H9 (cell line): ENCODE results near the gene FICD. TPM values are rescaled to one million over a fixed set of nuclear protein-coding genes. Genes with fewer than 3 reads are reported as not detected.

Source experiments
- DNase-seq: peaks from one replicate; pipeline ENCODE4 v3.0.0-alpha.2; 2017
- H2AFZ ChIP-seq: one replicate; pipeline ENCODE4 v1.6.1; 2013; ENCODE audit warnings: mild to moderate bottlenecking, low read length, control low read depth, moderate library complexity
- H2AK5ac ChIP-seq: 2 replicates; pipeline ENCODE4 v1.6.1; 2013; ENCODE audit warnings: low read length, control low read depth, mixed read lengths; ENCODE audit not compliant: insufficient read length
- H2BK120ac ChIP-seq: one replicate; pipeline ENCODE4 v1.6.1; 2013; ENCODE audit warnings: low read depth, mild to moderate bottlenecking, low read length, control low read depth, inconsistent platforms; ENCODE audit not compliant: poor library complexity, severe bottlenecking
- H2BK12ac ChIP-seq: 2 replicates; pipeline ENCODE4 v1.6.1; 2013; ENCODE audit warnings: low read length, control low read depth, mixed read lengths, low read depth; ENCODE audit not compliant: insufficient read length
- H2BK15ac ChIP-seq: 2 replicates; pipeline ENCODE4 v1.6.1; 2013; ENCODE audit warnings: low read depth, low read length, control low read depth
- H2BK20ac ChIP-seq: one replicate; pipeline ENCODE4 v1.6.1; 2013; ENCODE audit warnings: low read depth, mild to moderate bottlenecking, low read length, control low read depth, inconsistent platforms; ENCODE audit not compliant: poor library complexity, severe bottlenecking
- H2BK5ac ChIP-seq: 2 replicates; pipeline ENCODE4 v1.6.1; 2013; ENCODE audit warnings: low read length, control low read depth, mixed read lengths; ENCODE audit not compliant: insufficient read length
- H3K14ac ChIP-seq: 2 replicates; pipeline ENCODE4 v1.6.1; 2013; ENCODE audit warnings: low read length, control low read depth; ENCODE audit not compliant: insufficient read depth
- H3K18ac ChIP-seq: 2 replicates; pipeline ENCODE4 v1.6.1; 2013; ENCODE audit warnings: low read depth, mild to moderate bottlenecking, mixed read lengths, low read length, control low read depth; ENCODE audit not compliant: insufficient read length
- H3K23ac ChIP-seq: 2 replicates; pipeline ENCODE4 v1.6.1; 2013; ENCODE audit warnings: low read length, control low read depth, mixed read lengths, low read depth; ENCODE audit not compliant: insufficient read length
- H3K23me2 ChIP-seq: 2 replicates; pipeline ENCODE4 v1.6.1; 2013; ENCODE audit warnings: low read depth, mild to moderate bottlenecking, mixed read lengths, low read length, control low read depth; ENCODE audit not compliant: insufficient read length, poor library complexity, severe bottlenecking
- H3K27ac ChIP-seq: 2 replicates; pipeline ENCODE4 v1.5.1; 2013; ENCODE audit warnings: low read length, control low read depth, mixed read lengths, low read depth; ENCODE audit not compliant: insufficient read length
- H3K27me3 ChIP-seq: 2 replicates; pipeline ENCODE4 v1.6.1; 2013; ENCODE audit warnings: low read length, control low read depth, inconsistent platforms; ENCODE audit not compliant: insufficient read depth
- H3K4ac ChIP-seq: 2 replicates; pipeline ENCODE4 v1.6.1; 2013; ENCODE audit warnings: low read depth, mild to moderate bottlenecking, control low read depth, inconsistent platforms, low read length, moderate library complexity
- H3K4me1 ChIP-seq: 2 replicates; pipeline ENCODE4 v1.6.1; 2013; ENCODE audit warnings: low read length, control low read depth, inconsistent platforms; ENCODE audit not compliant: insufficient read depth
- H3K4me2 ChIP-seq: 2 replicates; pipeline ENCODE4 v1.6.1; 2013; ENCODE audit warnings: low read length, control low read depth, mixed read lengths; ENCODE audit not compliant: insufficient read length, insufficient read depth
- H3K56ac ChIP-seq: 2 replicates; pipeline ENCODE4 v1.6.1; 2013; ENCODE audit warnings: low read depth, mild to moderate bottlenecking, mixed read lengths, low read length, control low read depth; ENCODE audit not compliant: insufficient read length
- H3K79me1 ChIP-seq: 2 replicates; pipeline ENCODE4 v1.6.1; 2013; ENCODE audit warnings: low read depth, mild to moderate bottlenecking, moderate library complexity, low read length, control low read depth, inconsistent platforms; ENCODE audit not compliant: insufficient read depth, poor library complexity, severe bottlenecking
- H3K79me2 ChIP-seq: 2 replicates; pipeline ENCODE4 v1.6.1; 2013; ENCODE audit warnings: low read length, control low read depth, inconsistent platforms; ENCODE audit not compliant: insufficient read depth
- H3K9ac ChIP-seq: 2 replicates; pipeline ENCODE4 v1.6.1; 2013; ENCODE audit warnings: low read length, control low read depth, mixed read lengths; ENCODE audit not compliant: insufficient read length; ENCODE audit errors: extremely low read depth
- H3K9me3 ChIP-seq: one replicate; pipeline ENCODE4 v1.6.1; 2013; ENCODE audit warnings: low read depth, low read length, inconsistent platforms; ENCODE audit not compliant: control insufficient read depth
- H3T11ph ChIP-seq: one replicate; pipeline ENCODE4 v1.6.1; 2013; ENCODE audit warnings: mild to moderate bottlenecking, low read length, control low read depth, inconsistent platforms
- H4K20me1 ChIP-seq: one replicate; pipeline ENCODE4 v1.6.1; 2013; ENCODE audit not compliant: control insufficient read depth, insufficient read length, insufficient read depth
- H4K5ac ChIP-seq: 2 replicates; pipeline ENCODE4 v1.6.1; 2013; ENCODE audit warnings: low read depth, mild to moderate bottlenecking, mixed read lengths, low read length, control low read depth; ENCODE audit not compliant: insufficient read length
- H4K8ac ChIP-seq: replicated peaks from 2 replicates; pipeline ENCODE4 v1.6.1; 2013; ENCODE audit warnings: low read length, control low read depth, mixed read lengths, low read depth; ENCODE audit not compliant: insufficient read length
- H4K91ac ChIP-seq: 2 replicates; pipeline ENCODE4 v1.6.1; 2013; ENCODE audit warnings: low read depth, mild to moderate bottlenecking, moderate library complexity, mixed read lengths, low read length, control low read depth; ENCODE audit not compliant: insufficient read length
- H3K27ac Mint-ChIP-seq, 3 experiments: 2 replicates in 2 of 3; 3 replicates in 1 of 3; pipeline ENCODE4 v1.8.0; 2020 to 2021; ENCODE audit warnings: mixed read lengths in 3 of 3, mild to moderate bottlenecking in 1 of 3, moderate library complexity in 1 of 3
- H3K27me3 Mint-ChIP-seq: 2 replicates; pipeline ENCODE4 v1.8.0; 2021; ENCODE audit warnings: low read depth, mild to moderate bottlenecking, moderate library complexity, mixed read lengths
- H3K36me3 Mint-ChIP-seq, 3 experiments: 2 replicates in 2 of 3; 3 replicates in 1 of 3; pipeline ENCODE4 v1.8.0; 2020 to 2021; ENCODE audit warnings: low read depth in 3 of 3, mixed read lengths in 3 of 3; ENCODE audit not compliant: insufficient read depth in 1 of 3
- H3K4me1 Mint-ChIP-seq, 2 experiments: 2 replicates each; pipeline ENCODE4 v1.8.0; 2020; ENCODE audit warnings: mixed read lengths in 2 of 2
- H3K4me3 Mint-ChIP-seq, 2 experiments: 2 replicates in 1 of 2; 3 replicates in 1 of 2; pipeline ENCODE4 v1.8.0; 2020 to 2021; ENCODE audit warnings: mild to moderate bottlenecking in 2 of 2, mixed read lengths in 2 of 2, moderate library complexity in 1 of 2
- H3K9me3 Mint-ChIP-seq, 2 experiments: 2 replicates in 1 of 2; 3 replicates in 1 of 2; pipeline ENCODE4 v1.8.0; 2020; ENCODE audit warnings: mild to moderate bottlenecking in 2 of 2, mixed read lengths in 2 of 2, moderate library complexity in 1 of 2
- WGBS: extraction: QIAGEN DNeasy Blood & Tissue Kit; methylation state at CpG from one replicate; pipeline ENCODE4 v1.1.7; 2013; ENCODE audit warnings: missing lambda C conversion rate, low lambda C conversion rate, mixed read lengths; ENCODE audit not compliant: insufficient read length; ENCODE audit errors: extremely low coverage; 5-methylcytosine and 5-hydroxymethylcytosine counted together
- total RNA-seq: library from RNA; stranded (reverse); gene quantifications from 2 replicates; pipeline ENCODE4 v1.2.1, GENCODE V29; 2021
- TF ChIP-seq, protein P1 (sequence below): fragments of 200-600 bp; sonication (generic); conservative IDR thresholded peaks from 3 replicates; pipeline ENCODE4 v1.8.0; 2021; ENCODE audit warnings: antibody characterized with exemption, mild to moderate bottlenecking

Gene FICD
- total RNA-seq, 1 experiment from 2014 or later, result 5.1 TPM

DNA sequence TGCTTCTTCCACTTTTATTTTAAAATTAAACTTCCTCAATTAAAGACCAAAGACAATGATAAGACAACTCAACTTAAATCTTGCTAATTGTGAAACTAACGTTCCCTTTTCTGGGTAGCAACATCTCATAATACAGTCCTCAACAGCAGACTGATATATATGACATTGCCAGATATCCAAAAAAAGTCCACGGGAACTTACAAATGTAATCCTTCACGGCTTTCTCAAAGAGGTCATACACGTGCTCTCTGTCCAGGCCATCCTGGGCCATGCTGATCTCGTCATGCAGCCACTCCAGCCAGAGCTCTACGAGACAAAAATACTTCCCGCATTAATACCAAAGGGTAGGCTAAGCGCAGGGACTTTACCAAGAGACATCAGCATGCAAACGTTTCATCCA lies 32.6 kb downstream of the FICD start:
- Histone ChIP-seq H2BK120ac (no peak overlapping the region), H2BK20ac (no peak overlapping the region), H2BK5ac (no peak overlapping the region), H3K27ac (no peak overlapping the region), H3K27me3 (no peaks in the 10 kb centered on the region), H3K23me2 (no peaks in the 10 kb centered on the region), H3K9me3 (no peaks in the 10 kb centered on the region), H2BK15ac (no peak overlapping the region), H2BK12ac (no peak overlapping the region), H3K56ac (no peak overlapping the region), H3K23ac (no peak overlapping the region), H4K20me1 (no peaks in the 10 kb centered on the region), H4K5ac (no peak overlapping the region), H3K14ac (no peak overlapping the region), H2AFZ (no peak overlapping the region), H3K9ac (no peak overlapping the region), H2AK5ac (no peak overlapping the region), H4K8ac (no peak overlapping the region), H3T11ph (no peak overlapping the region), H3K4me2 (no peak overlapping the region), H3K79me1 (no peaks in the 10 kb centered on the region), H3K4me1 (no peaks in the 10 kb centered on the region), H3K79me2 (peaks cover 10% of the 10 kb centered on the region; the same call in 1 of the 2 replicates), H4K91ac (no peak overlapping the region), H3K4ac (no peak overlapping the region), H3K18ac (no peak overlapping the region)
- Mint-ChIP-seq H3K9me3 (no peaks in the 10 kb centered on the region), H3K27ac (no peak overlapping the region), H3K4me3 (no peak overlapping the region), H3K36me3 (peaks cover 38 to 65% (median 57%) of the 10 kb centered on the region in 3 experiments; a peak in 6 of 7 replicates), H3K27me3 (no peaks in the 10 kb centered on the region), H3K4me1 (peaks cover under 1 to 5% of the 10 kb centered on the region in 2 experiments)
- DNase-seq, result no peak
- TF ChIP-seq, protein P1, sequence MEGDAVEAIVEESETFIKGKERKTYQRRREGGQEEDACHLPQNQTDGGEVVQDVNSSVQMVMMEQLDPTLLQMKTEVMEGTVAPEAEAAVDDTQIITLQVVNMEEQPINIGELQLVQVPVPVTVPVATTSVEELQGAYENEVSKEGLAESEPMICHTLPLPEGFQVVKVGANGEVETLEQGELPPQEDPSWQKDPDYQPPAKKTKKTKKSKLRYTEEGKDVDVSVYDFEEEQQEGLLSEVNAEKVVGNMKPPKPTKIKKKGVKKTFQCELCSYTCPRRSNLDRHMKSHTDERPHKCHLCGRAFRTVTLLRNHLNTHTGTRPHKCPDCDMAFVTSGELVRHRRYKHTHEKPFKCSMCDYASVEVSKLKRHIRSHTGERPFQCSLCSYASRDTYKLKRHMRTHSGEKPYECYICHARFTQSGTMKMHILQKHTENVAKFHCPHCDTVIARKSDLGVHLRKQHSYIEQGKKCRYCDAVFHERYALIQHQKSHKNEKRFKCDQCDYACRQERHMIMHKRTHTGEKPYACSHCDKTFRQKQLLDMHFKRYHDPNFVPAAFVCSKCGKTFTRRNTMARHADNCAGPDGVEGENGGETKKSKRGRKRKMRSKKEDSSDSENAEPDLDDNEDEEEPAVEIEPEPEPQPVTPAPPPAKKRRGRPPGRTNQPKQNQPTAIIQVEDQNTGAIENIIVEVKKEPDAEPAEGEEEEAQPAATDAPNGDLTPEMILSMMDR, result no peak
- WGBS, result no CpG with 5 or more reads among the region's 9 CpGs
